Anterior cingulate cortex (tissue), 58 donors: ENCODE data around the gene BAX.

Experiments
- DNase-seq, 58 donors: peaks; one replicate each; lab custom pipeline; 2025; lab: John Stamatoyannopoulos, UW

BAX gene

DNA sequence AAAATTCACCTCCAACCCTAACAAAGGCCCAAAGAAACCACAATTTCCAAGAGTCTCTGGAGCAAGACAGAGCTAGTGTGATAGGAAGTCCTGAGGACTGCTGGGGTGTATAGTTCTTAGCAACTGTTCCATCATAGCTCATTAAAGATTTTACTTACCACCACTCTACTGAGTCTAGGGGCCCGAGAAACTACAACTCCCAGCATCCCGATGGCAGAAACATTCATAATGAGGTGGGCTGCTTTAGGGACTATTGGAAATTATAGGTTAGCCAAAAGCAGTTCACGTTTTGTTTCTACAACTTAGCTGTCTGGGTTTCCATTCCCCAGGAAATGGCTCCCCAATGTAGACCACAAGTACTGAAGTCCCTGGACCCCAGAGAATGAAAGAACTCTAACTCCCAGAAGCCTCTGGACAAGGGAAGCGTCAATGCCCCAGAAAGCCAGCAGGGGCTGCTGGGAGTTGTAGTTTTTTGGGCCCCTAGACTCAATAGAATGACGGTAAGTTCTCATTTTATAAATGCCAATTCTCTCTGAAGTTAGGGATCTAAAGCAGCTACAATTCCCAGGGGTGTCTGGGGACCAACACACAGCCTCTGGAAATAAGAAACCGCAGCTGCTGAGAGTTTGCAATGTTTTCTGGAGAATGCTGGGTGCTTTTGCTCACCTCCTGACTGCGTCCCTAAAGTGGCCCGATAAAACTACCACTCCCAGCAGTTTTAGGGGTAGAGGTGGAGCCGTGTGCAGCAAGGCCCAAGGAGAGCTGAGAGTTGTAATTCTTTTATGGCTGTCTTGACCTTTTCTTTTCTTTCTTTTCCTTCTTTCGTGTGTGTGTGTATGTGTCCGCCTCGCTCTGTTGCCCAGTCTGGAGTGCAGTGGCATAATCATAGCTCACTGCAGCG, 21.5 kb downstream of the BAX start:
- DNase-seq = no peak

DNA sequence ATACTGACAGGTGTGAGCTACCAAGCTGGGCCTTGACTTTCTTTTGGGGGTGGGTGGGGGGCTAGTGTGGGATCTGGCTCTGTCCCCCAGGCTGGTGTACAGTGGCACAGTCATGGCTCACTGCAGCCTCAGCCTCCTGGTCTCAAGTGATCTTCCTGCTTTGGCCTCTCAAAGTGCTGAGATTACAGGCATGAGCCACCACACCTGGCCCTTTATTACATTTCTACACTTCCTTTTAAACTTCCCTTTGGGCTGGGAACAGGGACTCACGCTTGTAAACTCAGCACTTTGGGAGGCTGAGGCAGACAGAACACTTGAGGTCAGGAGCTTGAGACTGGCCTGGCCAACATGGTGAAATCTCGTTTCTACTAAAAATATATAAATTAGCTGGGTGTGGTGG, 22.4 kb downstream of the BAX start:
- DNase-seq = no peak

DNA sequence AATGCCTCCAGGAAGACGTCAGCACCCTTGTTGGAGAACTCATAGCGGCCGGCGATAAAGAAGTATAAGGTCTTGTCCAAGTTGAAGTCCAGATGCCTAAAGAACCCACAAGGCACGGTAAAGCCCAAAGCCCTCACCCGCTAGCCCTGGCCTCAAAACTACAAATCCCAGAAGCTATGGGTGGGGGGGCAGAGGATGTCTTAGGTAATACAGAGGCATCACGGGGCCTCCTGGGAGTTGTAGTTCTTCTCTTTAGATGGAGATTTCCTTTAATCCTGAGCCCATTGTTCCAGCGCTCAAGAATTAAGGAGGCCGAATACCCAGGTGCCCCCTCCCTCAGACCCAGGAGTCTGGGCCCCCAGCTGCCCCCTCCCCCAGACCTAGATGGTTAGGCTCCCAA, 27.6 kb downstream of the BAX start:
- DNase-seq = no peak

DNA sequence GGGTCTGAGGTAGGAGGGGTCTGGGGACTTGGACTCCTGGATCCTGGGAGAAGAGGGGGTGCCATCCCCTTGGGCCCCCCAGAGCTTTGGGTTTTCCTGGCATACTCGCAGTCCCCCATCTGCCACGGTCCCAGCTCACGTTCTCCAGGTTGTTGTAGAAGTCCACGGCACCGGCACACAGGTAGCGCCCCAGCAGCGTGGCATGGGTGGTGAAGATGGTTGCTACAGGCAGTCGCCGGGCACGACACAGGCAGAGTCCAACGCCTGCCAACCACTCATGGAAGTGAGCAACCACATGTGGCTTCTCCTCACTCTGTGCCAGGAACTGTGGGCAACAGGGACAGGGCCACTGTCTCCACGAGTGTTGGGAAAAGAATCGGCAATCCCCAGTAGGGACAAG, 31.0 kb downstream of the BAX start:
- no peak for DNase-seq

DNA sequence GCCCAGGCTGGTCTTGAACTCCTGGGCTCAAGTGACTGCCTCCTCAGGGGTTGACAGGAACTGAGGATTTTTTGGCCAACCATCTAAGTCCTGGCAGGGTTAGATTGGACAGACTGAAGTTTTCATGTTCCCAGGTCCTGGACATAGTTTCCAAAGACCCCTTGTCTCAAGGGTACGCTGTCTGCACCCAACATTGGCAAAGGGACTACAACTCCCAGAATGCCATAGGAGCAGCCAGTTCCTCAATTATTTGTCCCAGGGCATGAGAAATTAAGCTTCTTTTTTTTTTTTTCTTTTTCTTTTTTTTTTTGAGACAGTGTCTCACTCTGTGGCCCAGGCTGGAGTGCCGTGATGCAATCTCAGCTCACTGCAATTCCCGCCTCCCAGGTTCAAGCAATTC, 31.5 kb downstream of the BAX start:
- no peak for DNase-seq

DNA sequence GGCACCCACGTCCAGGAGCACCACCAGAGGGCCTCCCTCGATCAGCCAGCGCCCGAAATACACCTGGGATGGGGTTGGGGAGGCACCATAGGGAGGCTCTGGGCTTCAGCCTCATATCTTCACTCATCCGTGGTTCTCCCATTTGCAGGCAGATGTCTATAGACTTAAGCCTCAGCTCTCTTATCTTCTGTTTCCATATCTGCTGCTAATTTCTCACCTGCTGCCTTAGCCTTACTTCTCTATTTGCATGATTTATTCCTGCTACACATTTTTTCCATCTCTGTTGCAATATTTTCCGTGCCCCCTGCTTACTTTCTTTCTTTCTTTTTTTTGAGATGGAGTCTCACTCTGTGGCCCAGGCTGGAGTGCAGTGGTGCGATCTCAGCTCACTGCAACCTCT, 32.6 kb downstream of the BAX start:
- DNase-seq = no peak

DNA sequence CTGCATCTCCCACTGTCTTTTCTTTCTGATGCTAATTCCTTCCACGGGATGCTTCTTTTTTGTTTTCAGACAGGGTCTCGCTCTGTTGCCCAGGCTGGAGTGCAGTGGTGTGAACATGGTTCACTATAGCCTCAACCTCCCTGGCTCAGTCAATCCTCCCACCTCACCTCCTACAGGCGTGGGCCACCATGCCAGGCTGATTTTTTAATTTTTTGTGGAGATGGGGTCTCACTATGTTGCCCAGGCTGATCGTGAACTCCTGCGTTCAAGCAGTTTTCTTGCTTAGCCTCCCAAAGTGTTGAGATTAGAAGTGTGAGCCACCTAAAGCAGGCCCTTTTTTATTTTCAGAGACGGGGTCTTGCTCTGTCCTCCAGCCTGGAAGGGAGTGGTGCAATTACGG, 33.6 kb downstream of the BAX start:
- no peak for DNase-seq

DNA sequence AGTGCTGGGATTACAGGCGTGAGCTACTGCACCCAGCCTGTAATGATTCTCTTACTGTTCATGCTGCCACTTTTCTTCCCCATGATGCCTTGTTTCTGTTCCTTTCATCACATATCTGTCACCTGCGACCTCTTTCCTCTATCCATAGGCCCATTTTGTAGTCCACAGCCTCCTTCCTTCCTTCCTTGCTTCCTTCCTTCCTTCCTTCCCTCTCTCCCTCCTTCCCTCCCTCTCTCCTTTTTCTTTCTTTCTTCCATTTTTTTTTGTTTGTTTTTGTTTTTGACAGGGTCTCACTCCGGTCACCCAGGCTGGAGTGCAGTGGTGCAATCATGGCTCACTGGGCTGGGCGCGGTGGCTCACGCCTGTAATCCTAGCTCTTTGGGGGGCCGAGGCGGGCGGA, 34.2 kb downstream of the BAX start:
- DNase-seq = no peak

DNA sequence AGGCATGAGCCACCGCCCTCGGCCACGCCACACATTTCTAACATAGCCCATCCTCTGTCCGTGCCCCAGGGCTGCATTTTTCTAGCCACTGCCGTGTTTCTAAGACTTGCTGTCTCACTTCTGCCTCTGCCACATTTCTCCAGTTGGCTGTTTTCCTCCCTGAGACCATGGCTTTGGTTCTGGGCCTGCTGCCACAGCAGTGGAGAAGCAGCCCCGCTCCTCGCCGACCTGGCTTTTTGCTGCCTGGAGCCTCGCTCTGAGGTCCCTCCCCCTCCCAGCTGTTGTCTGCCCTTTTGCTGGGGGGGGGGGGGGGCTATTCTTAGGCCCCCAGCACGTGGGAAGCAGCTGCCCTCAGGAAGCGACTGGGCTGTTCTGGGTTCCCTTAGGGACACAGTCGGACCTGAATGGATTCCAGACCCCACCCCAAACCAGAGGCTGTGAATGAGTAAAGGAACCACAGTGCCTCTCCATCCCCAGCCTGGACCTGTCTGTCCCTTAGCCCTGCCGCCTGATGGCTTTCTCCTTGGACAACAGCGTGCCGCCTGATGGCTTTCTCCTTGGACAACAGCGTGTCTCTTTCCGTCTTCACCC, 35.1 kb downstream of the BAX start:
- peak in 20 of 58 donors; percentile 1 to 64 (median 14) for DNase-seq

DNA sequence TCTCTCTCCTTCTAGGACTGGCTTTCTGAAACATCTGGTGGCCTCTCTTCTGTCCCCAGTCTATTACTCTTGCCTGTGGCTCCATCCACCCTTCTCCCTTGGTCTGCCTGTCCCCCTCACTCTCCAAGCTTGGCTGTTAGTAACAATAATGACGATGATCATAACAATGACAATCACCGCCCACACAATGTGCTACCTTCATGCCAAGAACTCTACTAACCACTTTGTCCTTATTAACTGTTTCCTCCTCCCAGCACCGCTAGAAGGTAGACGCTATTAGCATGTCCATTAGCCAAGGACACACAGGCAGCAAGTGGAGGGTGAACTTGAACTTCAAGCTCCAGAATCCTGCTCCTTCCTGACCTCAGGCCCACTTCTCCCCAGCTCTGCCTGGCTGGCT, 35.7 kb downstream of the BAX start:
- DNase-seq = no peak

DNA sequence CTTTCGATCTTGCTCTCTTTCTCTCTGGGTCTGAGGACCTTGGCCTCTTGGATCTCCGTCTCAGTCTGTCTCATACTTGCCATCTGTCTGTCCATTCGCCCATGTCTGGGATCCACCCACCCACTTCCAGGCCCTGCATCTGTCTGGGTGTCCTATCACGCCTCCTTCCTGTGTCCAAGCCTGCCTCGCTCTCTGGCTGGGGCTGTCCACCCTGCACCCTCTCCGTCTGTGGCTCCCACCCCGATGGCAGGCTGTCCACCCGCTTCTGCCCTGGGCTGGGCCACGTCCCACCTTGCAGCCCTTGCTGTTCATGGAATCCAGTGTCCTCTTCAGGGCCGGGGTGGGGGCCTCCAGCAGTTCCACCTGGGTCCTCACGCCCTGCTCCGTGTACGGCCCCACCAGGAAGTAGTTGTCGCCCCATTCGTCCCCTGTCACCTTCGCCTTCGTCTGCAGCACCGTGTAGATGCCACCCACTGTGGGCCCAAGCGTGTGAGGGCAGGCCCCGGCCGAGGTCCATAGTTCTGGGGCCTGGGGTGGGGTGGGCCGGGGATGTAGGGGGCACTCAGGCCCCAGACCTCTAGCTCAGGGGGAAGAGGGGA, 36.4 kb downstream of the BAX start:
- no peak for DNase-seq

DNA sequence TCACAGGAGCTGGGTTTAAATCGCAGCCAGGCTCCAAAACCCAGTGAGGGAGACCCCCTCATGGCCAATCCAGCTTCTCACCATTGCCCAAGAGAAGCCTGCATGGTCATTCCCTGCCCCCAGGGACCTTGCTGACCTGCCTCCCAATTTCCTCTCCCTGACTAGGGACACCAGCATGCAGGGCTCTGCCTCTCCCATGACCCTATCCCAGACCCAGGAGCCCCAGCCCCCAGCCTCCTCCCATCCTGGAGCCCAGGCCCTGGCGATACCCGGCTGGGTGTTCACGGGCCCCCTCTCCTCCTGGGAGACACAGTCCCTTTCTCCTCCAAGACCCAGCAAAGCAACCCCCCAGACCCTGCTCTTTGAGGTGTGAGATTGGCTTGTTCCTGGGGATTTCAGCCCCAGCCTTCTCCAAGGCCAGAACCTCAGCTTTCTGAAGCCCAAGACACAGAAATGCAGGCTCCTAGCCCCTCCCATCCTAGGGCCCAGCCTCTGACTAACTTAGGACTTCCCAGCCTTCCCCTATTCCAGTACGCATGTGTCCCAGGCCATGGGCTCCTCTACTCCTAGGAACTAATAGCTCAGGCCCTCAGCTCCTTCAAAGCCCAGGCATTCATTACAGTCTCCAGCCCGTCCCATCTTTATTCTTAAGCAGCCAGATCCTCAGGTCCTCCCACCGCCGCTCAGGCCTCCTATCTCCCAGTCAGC, 37.4 kb downstream of the BAX start:
- peak in 22 of 58 donors; percentile 1 to 51 (median 20) for DNase-seq

DNA sequence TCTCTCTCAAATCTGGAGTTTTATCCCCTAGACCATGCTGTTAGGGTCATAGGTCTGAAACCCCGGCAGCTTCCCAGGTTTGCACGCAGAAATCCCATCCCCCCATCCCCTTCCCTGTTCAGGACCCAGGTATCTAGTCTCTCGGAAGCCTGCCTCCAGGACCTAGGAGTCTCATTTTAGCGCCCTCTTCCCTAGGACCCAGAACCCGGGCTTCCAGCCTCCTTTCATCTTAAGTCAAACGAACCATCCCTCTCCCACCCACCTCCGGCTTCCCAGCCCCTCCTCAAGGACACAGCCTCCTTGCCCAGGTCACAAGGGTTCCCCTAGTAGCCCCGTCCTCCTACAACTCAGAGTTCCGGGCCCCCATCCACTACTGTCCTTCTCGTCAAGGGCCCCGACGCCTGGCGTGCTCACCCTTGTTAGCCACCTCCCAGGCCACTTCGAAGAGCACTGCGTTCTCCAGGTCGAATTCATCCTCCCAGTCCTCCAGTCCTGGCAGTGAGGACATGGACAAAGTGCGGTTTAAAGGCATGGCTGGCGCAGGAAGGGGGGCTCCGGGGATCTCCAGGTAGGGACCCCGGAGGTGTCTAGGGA, 38.0 kb downstream of the BAX start:
- DNase-seq = peak in 14 of 58 donors; percentile 31 to 61 (median 46)

DNA sequence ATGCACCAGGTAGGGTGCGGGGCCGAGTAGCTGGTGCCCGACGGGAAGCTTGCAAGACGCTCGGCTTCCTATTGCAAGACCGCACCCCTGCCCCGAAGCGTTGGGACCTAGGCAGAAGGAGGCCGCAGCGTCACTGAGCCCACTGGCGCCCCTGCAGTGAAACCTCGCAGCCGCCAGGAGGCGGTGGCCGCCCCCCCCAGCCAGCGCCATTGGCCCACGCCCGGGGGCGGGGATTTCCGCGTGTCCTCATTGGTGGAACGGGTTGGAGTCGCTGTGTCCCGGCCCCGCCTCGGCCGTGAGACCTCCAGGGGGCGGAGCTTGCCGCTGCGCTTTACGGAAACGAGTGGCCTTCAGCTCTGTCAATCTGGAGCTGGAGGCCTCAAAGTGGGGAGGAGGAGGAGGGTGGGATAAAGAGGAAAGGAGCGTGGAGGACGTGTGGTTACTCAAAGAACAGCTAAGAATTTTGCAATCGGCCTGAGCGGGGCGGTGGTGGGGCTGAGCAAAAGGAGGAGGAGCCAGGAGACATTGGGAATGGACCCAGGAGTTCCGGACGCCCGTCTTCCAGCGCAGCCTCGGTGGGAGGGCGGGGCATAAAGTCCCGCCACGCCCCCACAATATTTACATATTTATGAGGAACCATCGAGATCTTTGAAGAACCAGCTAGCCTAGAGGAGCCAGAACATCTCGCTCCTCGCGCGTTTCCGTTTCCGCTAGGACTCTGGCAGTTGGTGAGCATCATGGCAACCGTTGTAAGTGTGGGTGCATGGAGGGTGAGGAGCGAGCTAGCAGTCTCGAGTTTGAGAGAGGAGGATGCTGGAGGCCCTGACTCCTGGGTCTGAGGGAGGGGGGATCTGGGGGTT, 38.7 kb downstream of the BAX start, which contains the start of the genes GYS1 and RUVBL2:
GYS1 (minus strand) TSS at position 135 of the 860 bp plus-strand sequence. CDS start 197 bp downstream, outside the sequence.
RUVBL2 (plus strand) TSS at position 713 of the 860 bp plus-strand sequence; CDS start at position 738, 25 bp downstream.
- DNase-seq = peak; percentile 95 to 100 (median 99)

DNA sequence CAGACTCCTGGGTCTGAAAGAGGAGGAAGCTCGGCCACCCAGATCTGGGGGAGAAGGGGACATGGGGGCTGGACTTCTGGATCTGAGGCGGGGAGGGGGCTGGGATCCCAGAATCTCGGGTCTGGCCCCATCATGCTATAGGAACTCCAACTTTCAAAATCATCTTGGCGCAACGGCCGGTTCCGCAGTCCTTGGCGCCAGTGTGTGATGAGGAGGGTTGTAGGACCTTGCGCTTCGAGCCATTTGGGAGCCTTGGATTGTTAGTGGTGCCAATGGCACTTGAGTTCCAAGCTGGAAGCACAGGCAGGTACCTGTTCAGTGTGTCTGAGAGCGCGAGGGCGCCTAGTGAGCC, 39.3 kb downstream of the BAX start:
- DNase-seq = peak in 1 of 58 donors; percentile 69

DNA sequence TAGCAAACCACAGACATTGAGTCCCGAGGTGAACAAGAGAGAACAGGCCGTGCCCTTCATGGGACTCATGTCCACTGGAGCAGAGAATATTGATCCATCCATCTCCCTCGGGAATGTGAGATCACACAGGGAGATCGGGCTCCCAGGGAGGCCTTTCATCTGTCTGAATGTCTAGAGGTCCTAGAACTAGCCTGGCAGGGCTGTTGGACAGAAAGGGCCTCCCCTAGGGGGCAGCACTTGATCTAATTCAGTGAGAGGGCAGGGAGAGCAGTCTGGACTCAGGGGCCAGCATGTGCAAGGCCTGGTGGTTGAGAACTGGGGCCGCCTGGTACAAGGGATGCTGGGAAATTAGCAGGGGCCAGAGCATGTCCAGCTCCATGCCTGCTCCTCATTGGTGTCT, 43.3 kb downstream of the BAX start:
- no peak for DNase-seq

DNA sequence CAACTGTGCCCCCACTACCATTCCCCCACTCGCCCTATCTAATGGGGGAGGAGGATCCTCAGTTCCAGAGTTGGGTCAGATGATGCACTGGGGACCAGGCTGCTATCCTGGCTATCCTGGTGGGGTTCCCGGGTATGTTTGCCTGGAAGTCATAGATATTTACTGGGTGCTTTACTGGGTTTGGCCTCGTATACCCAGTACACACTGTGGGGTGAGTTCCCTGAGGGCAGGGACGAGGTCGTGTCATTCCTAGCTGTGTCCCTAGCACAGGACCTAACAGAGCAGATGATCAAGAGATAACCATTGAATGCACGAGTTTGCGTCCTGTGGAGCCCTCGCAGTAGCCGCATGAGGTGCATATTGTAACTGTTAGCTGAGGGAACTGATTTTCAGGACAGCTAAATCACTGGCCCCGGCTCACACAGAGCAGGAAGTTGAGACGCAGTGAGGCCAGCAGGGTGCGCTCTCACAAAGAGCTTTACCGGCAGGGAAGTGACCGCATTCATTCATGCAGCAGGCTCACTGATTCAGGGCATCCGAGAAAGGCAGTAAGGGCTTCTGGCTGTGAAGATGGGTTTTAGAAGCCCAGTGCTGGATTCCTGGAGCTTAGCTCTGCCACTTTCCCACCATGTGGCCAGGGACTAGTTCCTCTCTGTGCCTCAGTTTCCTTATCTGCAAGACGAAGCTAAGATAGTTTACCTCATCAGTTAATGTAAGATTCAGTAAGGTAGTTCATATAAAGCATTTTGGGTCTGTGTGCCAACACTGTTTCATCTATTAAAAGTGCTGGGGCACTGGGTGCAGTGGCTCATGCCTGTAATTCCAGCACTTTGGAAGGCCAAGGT, 45.0 kb downstream of the BAX start:
- DNase-seq = peak in 14 of 58 donors; percentile 2 to 41 (median 12)

DNA sequence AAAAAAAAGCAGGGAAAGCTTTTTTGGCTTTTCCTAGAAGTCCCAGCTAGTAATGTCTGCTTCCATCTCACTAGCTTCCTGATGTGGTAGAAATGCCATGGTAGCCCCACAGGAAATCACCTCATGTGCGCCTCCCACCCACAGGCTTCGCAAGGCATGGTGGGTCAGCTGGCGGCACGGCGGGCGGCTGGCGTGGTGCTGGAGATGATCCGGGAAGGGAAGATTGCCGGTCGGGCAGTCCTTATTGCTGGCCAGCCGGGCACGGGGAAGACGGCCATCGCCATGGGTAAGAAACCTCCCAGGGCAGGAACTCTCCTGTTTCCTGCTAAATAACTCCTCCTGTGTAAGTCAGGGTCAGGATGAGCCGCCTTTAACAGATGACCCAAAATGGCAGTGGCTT, 49.5 kb downstream of the BAX start:
- DNase-seq = no peak
